Thyroid gland (tissue), 4 donors: ENCODE results near the gene CARNS1. TPM values are rescaled to one million over a fixed set of nuclear protein-coding genes. Genes with fewer than 3 reads are reported as not detected.
A peak's percentile ranks its signal among the peaks of the same experiment; 100 is the strongest.

Experiments
- DNase-seq, 2 donors: peaks; one replicate each; pipeline ENCODE4 v3.0.0-alpha.2; 2019
- H3K27ac ChIP-seq, 3 donors: fragments of 200-600 bp; sonication (generic); 1 replicate in 2 of 3; 2 replicates in 1 of 3; pipeline ENCODE4 v1.5.1; 2016 to 2019; ENCODE audit warnings: mild to moderate bottlenecking in 1 of 3, moderate library complexity in 1 of 3
- H3K27me3 ChIP-seq: fragments of 200-600 bp; sonication (generic); one replicate; pipeline ENCODE4 v1.5.1; 2019
- H3K36me3 ChIP-seq, 2 donors: fragments of 200-600 bp; sonication (generic); one replicate each; pipeline ENCODE4 v1.5.1; 2016 to 2019
- H3K4me1 ChIP-seq, 2 donors: fragments of 200-600 bp; sonication (generic); one replicate each; pipeline ENCODE4 v1.5.1; 2017 to 2019
- H3K4me3 ChIP-seq, 3 donors: fragments of 200-600 bp; sonication (generic); replicated peaks in 1 of 3; 1 replicate in 2 of 3; 2 replicates in 1 of 3; pipeline ENCODE4 v1.5.1; 2016; ENCODE audit warnings: mild to moderate bottlenecking in 1 of 3
- H3K9me3 ChIP-seq: fragments of 200-600 bp; sonication (generic); one replicate; pipeline ENCODE4 v1.5.1; 2017
- POLR2A ChIP-seq, 2 donors: fragments of 450-650 bp; IDR thresholded peaks; one replicate each; pipeline ENCODE4 v1.6.1; 2017; ENCODE audit warnings: antibody characterized with exemption in 2 of 2, mild to moderate bottlenecking in 2 of 2, moderate library complexity in 1 of 2
- WGBS, 2 donors: methylation state at CpG; one replicate each; pipeline ENCODE4 v1.1.5; 2017; 5-methylcytosine and 5-hydroxymethylcytosine counted together
- intact Hi-C: fragments of 100-400 bp; cut with DNase I; formaldehyde crosslinking; loops from one replicate; pipeline ENCODE4 v1.15.1; 2023
- total RNA-seq, 4 donors: library from RNA; depleted of rRNA; stranded (reverse); fragments of >200 nt; gene quantifications; one replicate each; pipeline ENCODE4 v1.2.3, GENCODE V29; 2016
- TF ChIP-seq, protein P1 (sequence below), 6 experiments: fragments of 200-600 bp in 3 of 6; fragments of 450-650 bp in 3 of 6; sonication (generic) in 3 of 6; IDR thresholded peaks; one replicate each; pipeline ENCODE4 v1.5.1; 2016 to 2019; ENCODE audit warnings: antibody characterized with exemption in 6 of 6, mild to moderate bottlenecking in 2 of 6, inconsistent platforms in 1 of 6, moderate library complexity in 1 of 6

Gene CARNS1
- total RNA-seq, 4 donors from 2014 or later, result 3.8 to 9.8 (median 5.9) TPM

DNA sequence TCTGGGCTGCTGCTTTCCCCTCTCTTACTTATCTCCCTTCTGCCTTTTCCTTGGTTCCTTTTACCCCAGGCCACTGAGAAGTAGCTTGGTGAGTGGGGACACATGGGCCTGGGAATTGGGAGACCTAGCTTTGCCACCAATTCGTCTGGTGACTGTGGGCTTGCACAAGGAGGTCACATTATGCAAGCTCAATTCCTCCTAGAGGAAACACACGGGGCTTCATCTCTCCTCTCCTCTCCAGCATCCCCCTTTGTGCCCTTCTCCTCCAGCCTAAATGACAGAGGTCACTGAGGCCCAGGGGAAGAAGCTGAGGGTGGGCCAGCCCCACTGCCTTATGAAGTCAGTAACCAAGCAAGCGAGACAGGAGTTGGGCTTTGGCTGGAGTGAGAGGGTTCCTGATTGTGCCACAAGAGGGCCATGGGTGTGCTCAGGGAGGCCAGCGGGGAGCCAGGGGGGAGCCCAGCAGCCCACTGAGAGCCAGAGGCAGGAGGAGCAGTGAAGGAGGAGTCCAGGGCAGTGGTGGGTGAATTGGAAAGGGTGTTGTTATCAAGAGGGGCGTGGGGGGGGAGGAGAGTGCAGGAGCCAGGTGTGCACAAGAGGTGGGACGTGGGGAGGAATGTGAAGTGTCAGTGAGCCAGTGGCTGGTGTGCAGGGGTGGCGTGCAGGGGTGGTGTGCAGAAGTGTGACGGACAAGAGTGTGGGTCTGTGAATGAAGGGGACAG lies 44.1 kb upstream of the CARNS1 start:
- Histone ChIP-seq H3K9me3 (no peaks in the 10 kb centered on the region), H3K36me3 (no peaks in the 10 kb centered on the region), H3K4me1 (peaks cover 61 to 77% of the 10 kb centered on the region in 2 donors), H3K27ac (peak overlapping the region; percentile 94 to 100 (median 95)), H3K4me3 (peak overlapping the region in 1 of 3 donors; percentile 66), H3K27me3 (no peaks in the 10 kb centered on the region)
- WGBS, 2 donors, result 26 to 37% methylated on average over 8 of the region's 8 CpGs
- TF ChIP-seq, protein P1, sequence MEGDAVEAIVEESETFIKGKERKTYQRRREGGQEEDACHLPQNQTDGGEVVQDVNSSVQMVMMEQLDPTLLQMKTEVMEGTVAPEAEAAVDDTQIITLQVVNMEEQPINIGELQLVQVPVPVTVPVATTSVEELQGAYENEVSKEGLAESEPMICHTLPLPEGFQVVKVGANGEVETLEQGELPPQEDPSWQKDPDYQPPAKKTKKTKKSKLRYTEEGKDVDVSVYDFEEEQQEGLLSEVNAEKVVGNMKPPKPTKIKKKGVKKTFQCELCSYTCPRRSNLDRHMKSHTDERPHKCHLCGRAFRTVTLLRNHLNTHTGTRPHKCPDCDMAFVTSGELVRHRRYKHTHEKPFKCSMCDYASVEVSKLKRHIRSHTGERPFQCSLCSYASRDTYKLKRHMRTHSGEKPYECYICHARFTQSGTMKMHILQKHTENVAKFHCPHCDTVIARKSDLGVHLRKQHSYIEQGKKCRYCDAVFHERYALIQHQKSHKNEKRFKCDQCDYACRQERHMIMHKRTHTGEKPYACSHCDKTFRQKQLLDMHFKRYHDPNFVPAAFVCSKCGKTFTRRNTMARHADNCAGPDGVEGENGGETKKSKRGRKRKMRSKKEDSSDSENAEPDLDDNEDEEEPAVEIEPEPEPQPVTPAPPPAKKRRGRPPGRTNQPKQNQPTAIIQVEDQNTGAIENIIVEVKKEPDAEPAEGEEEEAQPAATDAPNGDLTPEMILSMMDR (IDR thresholded peaks at IDR 0.05), result peak; percentile 16 to 78 (median 58)
- TF ChIP-seq POLR2A (IDR thresholded peaks at IDR 0.05), result no peak
- intact Hi-C loops, result no loop called here
- peak; percentile 82 to 87 for DNase-seq

DNA sequence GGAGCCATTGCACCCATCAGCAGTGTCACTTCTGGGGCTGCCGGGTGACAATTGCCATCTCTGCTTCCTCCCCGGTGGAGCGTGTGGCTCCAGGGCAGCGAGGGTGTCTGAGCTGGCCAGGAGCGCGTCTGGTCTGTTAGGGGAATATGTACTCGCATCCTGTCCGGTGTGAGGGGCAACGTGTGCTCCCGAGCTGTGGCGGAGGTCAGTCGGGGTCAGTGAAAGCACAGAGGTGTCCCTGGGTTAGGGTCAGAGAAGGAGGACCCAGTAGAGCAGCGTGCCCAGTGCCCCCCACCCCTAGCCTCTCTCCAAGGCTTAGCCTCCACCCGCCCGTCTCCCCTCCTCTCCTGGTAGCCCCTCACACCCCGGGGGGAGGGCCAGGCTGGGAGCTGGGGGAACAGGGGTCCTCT lies 43.6 kb upstream of the CARNS1 start:
- intact Hi-C loops, result no loop called here
- peak overlapping the region; percentile 94 to 100 (median 95) for H3K27ac ChIP-seq
- H3K9me3 ChIP-seq, result no peaks in the 10 kb centered on the region
- no peaks in the 10 kb centered on the region for H3K36me3 ChIP-seq
- H3K4me3 ChIP-seq, result peak overlapping the region in 2 of 3 donors; percentile 23 to 66
- TF ChIP-seq, protein P1 (IDR thresholded peaks at IDR 0.05), result no peak
- no peak for TF ChIP-seq POLR2A (IDR thresholded peaks at IDR 0.05)
- no peaks in the 10 kb centered on the region for H3K27me3 ChIP-seq
- WGBS, 2 donors, result 10 to 20% methylated on average over 9 to 14 of the region's 16 CpGs
- peaks cover 56 to 75% of the 10 kb centered on the region in 2 donors for H3K4me1 ChIP-seq
- no peak for DNase-seq

DNA sequence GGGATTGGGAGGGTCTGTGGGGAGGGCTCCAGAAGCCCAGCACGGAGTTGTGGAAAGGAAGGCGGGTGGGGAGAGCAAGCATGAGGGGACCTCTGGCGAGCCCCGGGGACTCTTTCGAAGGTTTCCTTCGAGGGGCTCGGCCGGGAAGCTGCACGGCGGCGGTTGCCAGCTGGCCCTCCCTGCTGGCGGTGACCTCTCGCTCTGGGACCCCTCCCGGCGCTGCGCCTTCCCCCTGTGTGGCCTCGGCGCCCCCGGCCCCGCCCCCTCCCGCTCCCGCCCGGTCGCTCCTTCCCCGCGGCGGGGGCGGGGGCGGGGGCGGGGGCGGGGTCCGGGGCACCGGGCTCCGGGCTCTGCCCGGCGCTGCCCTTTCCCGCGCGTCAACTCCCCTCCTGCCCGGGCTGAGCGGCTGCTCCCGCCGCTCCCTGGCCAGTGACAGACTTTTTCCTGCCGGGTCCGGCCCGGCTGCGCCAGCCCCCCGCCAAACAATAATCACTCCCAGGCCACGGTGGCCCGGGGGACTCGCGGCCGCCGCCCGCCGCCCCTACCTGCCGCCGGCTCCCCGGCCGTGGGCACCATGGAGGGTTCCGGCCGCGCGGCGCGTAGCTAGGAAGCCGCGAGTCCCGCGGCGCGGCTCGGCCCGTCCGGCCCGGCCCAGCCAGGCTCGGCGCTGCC lies 43.0 kb upstream of the CARNS1 start:
- DNase-seq, result peak in 1 of 2 donors; percentile 57
- Histone ChIP-seq H3K4me1 (peaks cover 56 to 75% of the 10 kb centered on the region in 2 donors), H3K4me3 (peak overlapping the region; percentile 7 to 66 (median 50)), H3K27me3 (no peaks in the 10 kb centered on the region), H3K9me3 (no peaks in the 10 kb centered on the region), H3K27ac (peak overlapping the region; percentile 94 to 100 (median 95)), H3K36me3 (no peaks in the 10 kb centered on the region)
- intact Hi-C loops, result no loop called here
- WGBS, 2 donors, result 0% methylated on average over 4 of the region's 78 CpGs; no CpG with 5 or more reads in 1 of the 2 donors
- TF ChIP-seq POLR2A (IDR thresholded peaks at IDR 0.05), result peak in 1 of 2 donors; percentile 29
- TF ChIP-seq, protein P1 (IDR thresholded peaks at IDR 0.05), result no peak

DNA sequence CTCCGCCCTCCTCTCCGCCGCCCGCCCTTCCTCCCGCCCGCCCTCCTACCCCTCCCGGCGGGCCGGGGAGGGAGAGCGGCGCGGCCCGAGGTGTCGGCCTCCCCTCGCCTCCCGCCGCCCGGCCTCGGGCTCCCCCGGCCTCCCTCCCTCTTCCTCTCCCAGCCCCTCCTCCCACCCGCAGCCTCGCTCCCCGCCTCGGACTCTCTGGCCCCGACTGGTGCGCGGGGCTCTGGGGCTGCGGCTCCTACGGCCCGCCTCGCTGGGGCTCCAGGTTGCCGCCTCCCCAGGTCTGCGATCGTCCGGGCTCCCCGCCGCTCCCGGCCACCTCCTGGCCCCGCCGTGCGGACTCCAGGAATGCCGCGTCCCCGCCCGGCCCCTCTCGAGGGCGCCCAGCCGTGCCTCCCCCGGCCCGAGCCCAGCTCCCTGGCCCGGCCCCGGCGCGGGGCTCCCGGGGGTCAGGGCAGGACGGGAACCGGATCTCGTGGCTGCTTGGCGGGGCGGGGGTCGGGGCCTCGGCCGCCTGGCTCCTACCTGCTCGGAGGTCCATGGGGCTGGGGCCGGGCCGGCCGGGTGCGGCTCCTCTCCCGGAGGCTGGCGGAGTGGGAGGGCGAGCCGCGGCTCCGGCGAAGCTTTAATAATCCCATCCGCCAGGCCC lies 42.4 kb upstream of the CARNS1 start, which contains the start of gene CLCF1:
CLCF1 (minus strand) TSS at position 606 of the 655 bp plus-strand sequence; CDS start at position 547, 59 bp downstream.
- Histone ChIP-seq H3K9me3 (no peaks in the 10 kb centered on the region), H3K4me1 (peaks cover 57 to 75% of the 10 kb centered on the region in 2 donors), H3K27ac (peak within 1 kb of the TSS; percentile 94 to 100 (median 95)), H3K36me3 (no peaks in the 10 kb centered on the region), H3K4me3 (peak within 1 kb of the TSS; percentile 31 to 66 (median 50)), H3K27me3 (no peaks in the 10 kb centered on the region)
- 0% methylated on average over 8 to 21 of the region's 76 CpGs for WGBS, 2 donors
- TF ChIP-seq, protein P1 (IDR thresholded peaks at IDR 0.05), result no peak
- peak in 1 of 2 donors; percentile 21 for TF ChIP-seq POLR2A (IDR thresholded peaks at IDR 0.05)
- intact Hi-C loops, result no loop called here
- peak; percentile 72 to 74 for DNase-seq
